ENCODE results near the gene TGFBI.
A peak's percentile ranks its signal among the peaks of the same experiment; 100 is the strongest.

Gene TGFBI

DNA sequence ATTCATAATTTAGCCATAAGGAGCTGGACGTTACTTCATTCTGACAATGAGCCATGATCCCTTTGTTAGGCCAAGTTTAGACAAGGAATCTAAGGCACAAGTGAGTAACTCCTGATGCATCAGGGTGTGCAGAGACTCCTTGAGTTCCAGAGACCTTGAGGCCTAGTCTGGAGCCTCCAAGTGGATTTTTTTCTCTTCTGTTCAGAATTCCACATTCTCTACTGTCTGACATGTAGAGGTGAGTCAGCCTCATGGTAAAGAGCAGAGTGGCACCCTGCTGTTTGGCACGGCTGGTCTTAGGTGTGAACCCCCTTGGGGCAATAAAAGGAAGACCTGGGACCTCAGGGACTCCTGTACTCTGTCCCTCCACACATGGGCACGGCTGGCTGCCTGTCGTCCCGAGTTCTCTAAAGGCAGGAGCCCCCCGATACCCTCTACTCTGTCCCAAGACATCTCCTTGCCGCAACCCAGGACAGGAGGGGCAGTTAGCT lies 22.0 kb upstream of the TGFBI start:
- H3K4me3 ChIP-seq (ENCODE audit: low read length), result no peak overlapping the region
- no peak overlapping the region for H3K9ac ChIP-seq (ENCODE audit: low read length)
- H3K27me3 ChIP-seq (ENCODE audit: control insufficient read depth, insufficient read depth, low read length), result no peaks in the 10 kb centered on the region
- no peaks in the 10 kb centered on the region for H3K36me3 ChIP-seq (ENCODE audit: control insufficient read depth, insufficient read depth, low read length)
- H3K27ac ChIP-seq (ENCODE audit: low read depth, low read length), result no peak overlapping the region
- peaks cover 3% of the 10 kb centered on the region for H3K4me1 ChIP-seq (ENCODE audit: control insufficient read depth, insufficient read depth, low read length)

DNA sequence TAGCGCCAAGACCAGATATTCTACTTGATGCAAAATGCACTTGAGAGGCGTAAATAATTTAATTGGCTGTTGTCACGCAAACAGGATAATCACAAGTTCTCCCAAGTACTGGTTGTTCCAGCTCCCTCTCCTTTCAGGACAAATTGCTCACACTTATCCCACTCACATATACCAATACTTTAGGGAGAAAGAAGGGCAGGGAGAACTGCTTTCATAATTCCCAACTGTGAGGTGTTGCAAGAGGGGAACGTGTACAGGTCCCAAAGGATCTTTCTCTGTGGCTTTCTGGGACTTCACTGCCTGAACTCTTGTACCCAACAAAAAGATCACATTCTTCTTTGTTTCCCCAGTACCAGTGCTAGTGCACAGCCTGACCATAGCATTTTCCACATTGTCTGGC lies 21.5 kb upstream of the TGFBI start:
- Histone ChIP-seq H3K27ac (ENCODE audit: low read depth, low read length) (no peak overlapping the region), H3K4me1 (ENCODE audit: control insufficient read depth, insufficient read depth, low read length) (peaks cover 3% of the 10 kb centered on the region), H3K27me3 (ENCODE audit: control insufficient read depth, insufficient read depth, low read length) (no peaks in the 10 kb centered on the region), H3K9ac (ENCODE audit: low read length) (no peak overlapping the region), H3K36me3 (ENCODE audit: control insufficient read depth, insufficient read depth, low read length) (no peaks in the 10 kb centered on the region), H3K4me3 (ENCODE audit: low read length) (no peak overlapping the region)

DNA sequence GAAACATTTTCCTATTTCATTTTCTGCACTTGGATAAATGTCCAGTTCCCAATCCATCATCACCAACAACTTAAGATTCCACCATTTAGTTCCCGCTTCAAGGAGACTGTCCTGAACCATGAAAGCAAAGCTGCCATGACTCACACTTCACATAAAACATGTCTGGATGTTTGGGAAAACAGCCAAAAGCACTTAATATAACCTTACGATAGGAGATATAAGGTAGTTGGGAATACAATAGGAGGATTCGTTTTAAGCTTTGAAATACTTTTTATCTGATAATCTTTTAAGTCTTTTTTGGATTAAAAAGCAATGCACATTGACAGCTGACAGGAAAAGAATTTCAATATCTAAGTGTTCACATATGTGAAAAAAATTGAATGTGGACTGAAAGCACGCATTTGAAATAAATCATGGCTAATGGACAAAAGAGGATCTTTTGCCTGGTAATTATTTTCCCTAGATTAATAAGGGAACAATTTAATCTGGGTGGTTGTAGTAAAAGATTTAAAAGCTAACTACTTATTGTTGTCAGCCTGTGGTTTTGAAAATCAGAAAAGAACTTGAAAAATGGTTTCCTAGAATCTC lies 17.3 kb upstream of the TGFBI start:
- no peaks in the 10 kb centered on the region for H3K27me3 ChIP-seq (ENCODE audit: control insufficient read depth, insufficient read depth, low read length)
- no peak overlapping the region for H3K9ac ChIP-seq (ENCODE audit: low read length)
- H3K4me3 ChIP-seq (ENCODE audit: low read length), result no peak overlapping the region
- H3K36me3 ChIP-seq (ENCODE audit: control insufficient read depth, insufficient read depth, low read length), result no peaks in the 10 kb centered on the region
- H3K4me1 ChIP-seq (ENCODE audit: control insufficient read depth, insufficient read depth, low read length), result peaks cover 23% of the 10 kb centered on the region
- peak overlapping the region; percentile 6 for H3K27ac ChIP-seq (ENCODE audit: low read depth, low read length)

- Histone ChIP-seq H3K4me1 (ENCODE audit: control insufficient read depth, insufficient read depth, low read length) (peaks cover 25% of the 10 kb centered on the region), H3K27ac (ENCODE audit: low read depth, low read length) (no peak overlapping the region), H3K27me3 (ENCODE audit: control insufficient read depth, insufficient read depth, low read length) (no peaks in the 10 kb centered on the region), H3K4me3 (ENCODE audit: low read length) (no peak overlapping the region), H3K36me3 (ENCODE audit: control insufficient read depth, insufficient read depth, low read length) (no peaks in the 10 kb centered on the region), H3K9ac (ENCODE audit: low read length) (no peak overlapping the region)
Measured at GRCh38 chr5:136012041-136012804, 16.6 kb upstream of the TGFBI start.

DNA sequence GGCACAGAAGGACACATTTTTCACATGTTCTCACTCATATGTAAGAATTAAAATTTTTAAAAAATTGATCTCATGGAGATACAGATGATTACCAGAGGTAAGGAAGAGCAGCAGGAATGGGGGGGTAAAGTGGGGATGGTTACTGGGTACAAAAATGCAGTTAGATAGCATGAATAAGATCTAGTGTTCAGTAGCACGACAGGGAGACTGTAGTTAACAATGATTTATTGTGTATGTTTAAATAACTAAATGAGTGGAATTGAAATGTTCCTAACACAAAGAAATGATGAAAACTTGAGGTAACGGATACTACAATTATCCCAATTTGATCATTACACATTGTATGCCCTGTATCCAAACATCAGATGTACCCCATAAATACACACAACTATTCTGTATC lies 15.2 kb upstream of the TGFBI start:
- no peaks in the 10 kb centered on the region for H3K36me3 ChIP-seq (ENCODE audit: control insufficient read depth, insufficient read depth, low read length)
- no peak overlapping the region for H3K9ac ChIP-seq (ENCODE audit: low read length)
- H3K27ac ChIP-seq (ENCODE audit: low read depth, low read length), result peak overlapping the region; percentile 74
- H3K27me3 ChIP-seq (ENCODE audit: control insufficient read depth, insufficient read depth, low read length), result no peaks in the 10 kb centered on the region
- no peak overlapping the region for H3K4me3 ChIP-seq (ENCODE audit: low read length)
- peaks cover 26% of the 10 kb centered on the region for H3K4me1 ChIP-seq (ENCODE audit: control insufficient read depth, insufficient read depth, low read length)

DNA sequence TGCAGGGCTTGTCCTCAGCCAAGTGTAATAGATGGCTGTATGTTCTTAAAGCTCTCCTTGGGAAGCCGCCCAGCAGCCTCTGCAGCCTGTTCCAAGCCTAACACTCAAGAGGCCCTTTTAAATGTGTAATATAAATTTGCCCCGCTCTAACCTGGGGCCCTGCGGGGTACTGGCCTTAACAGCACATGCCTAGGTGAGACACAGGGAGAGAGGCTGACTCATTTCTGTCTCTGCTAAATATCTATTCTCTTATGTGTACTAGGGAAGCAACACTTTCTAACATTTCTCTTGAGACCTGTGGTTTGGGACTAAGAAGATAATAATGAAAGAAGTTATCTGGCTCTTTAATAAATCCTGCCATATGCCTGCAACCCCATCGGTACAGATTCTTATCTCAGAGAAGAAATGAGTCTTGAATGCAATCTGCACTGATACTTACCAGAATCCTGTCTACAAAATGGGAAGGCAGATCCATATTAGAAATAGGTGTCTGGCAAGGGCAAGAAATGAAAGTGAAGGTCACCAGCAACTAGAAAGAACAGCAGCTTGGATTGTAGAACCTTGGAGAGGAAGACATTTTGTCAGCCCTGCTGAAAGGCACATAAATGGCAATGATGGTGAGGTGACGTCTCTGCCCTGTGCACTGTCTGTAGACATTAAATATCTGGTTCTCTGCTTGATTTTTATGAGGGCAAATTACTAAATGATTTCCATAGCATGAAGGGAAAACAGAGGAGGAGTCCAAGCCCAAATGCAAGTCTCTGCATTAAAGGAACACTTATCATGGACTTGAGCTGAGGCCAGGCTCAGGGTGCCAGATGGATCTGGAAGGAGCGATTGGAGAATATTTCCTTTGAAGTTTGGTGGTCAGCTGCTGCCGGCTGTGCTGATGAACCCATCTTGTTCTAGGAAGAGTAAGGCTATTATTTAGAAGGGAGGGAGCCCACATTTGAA lies 14.5 kb upstream of the TGFBI start:
- Histone ChIP-seq H3K27me3 (ENCODE audit: control insufficient read depth, insufficient read depth, low read length) (no peaks in the 10 kb centered on the region), H3K36me3 (ENCODE audit: control insufficient read depth, insufficient read depth, low read length) (no peaks in the 10 kb centered on the region), H3K4me1 (ENCODE audit: control insufficient read depth, insufficient read depth, low read length) (peaks cover 32% of the 10 kb centered on the region), H3K9ac (ENCODE audit: low read length) (no peak overlapping the region), H3K4me3 (ENCODE audit: low read length) (no peak overlapping the region), H3K27ac (ENCODE audit: low read depth, low read length) (peak overlapping the region; percentile 74)

GRCh38 chr5:136015003-136015375 lies 13.8 kb upstream of the TGFBI start:
- no peaks in the 10 kb centered on the region for H3K27me3 ChIP-seq (ENCODE audit: control insufficient read depth, insufficient read depth, low read length)
- H3K27ac ChIP-seq (ENCODE audit: low read depth, low read length), result peak overlapping the region; percentile 74
- peaks cover 38% of the 10 kb centered on the region for H3K4me1 ChIP-seq (ENCODE audit: control insufficient read depth, insufficient read depth, low read length)
- no peak overlapping the region for H3K4me3 ChIP-seq (ENCODE audit: low read length)
- H3K36me3 ChIP-seq (ENCODE audit: control insufficient read depth, insufficient read depth, low read length), result no peaks in the 10 kb centered on the region
- H3K9ac ChIP-seq (ENCODE audit: low read length), result no peak overlapping the region

- Histone ChIP-seq H3K4me1 (ENCODE audit: control insufficient read depth, insufficient read depth, low read length) (peaks cover 48% of the 10 kb centered on the region), H3K27me3 (ENCODE audit: control insufficient read depth, insufficient read depth, low read length) (no peaks in the 10 kb centered on the region), H3K36me3 (ENCODE audit: control insufficient read depth, insufficient read depth, low read length) (no peaks in the 10 kb centered on the region), H3K9ac (ENCODE audit: low read length) (no peak overlapping the region), H3K27ac (ENCODE audit: low read depth, low read length) (no peak overlapping the region), H3K4me3 (ENCODE audit: low read length) (no peak overlapping the region)
Measured at GRCh38 chr5:136015966-136016650, 12.7 kb upstream of the TGFBI start.

DNA sequence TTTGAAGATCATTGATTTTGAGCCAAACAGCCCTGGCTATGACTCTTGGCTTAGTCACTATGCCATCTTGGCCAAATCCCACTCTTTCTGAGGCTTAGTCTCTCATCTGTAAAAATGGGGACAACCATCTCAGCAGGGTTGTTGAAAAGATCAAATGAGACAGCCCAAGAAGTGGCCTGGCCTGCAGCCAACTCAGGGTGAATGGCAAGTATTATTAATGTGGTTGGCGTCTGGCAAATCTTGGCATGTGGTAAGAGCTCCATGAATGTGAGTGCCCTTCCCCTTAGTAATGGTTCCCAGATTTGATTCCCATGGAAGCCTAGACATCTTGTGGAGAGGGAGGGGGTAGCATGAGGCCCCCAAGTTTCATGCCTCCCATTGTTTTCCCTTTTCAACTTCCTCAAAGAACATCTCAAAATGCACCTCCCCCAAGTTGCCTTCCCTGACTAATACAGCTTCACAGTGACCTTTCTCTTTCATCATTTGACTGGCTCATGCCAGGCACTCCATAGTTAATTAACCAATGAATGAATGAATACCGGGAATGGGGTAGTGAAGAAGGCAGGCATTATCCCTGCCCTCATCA lies 11.8 kb upstream of the TGFBI start:
- Histone ChIP-seq H3K27ac (ENCODE audit: low read depth, low read length) (no peak overlapping the region), H3K27me3 (ENCODE audit: control insufficient read depth, insufficient read depth, low read length) (no peaks in the 10 kb centered on the region), H3K9ac (ENCODE audit: low read length) (no peak overlapping the region), H3K36me3 (ENCODE audit: control insufficient read depth, insufficient read depth, low read length) (no peaks in the 10 kb centered on the region), H3K4me1 (ENCODE audit: control insufficient read depth, insufficient read depth, low read length) (peaks cover 45% of the 10 kb centered on the region), H3K4me3 (ENCODE audit: low read length) (no peak overlapping the region)

- Histone ChIP-seq H3K4me1 (ENCODE audit: control insufficient read depth, insufficient read depth, low read length) (peaks cover 37% of the 10 kb centered on the region), H3K4me3 (ENCODE audit: low read length) (no peak overlapping the region), H3K27ac (ENCODE audit: low read depth, low read length) (peak overlapping the region; percentile 62), H3K9ac (ENCODE audit: low read length) (no peak overlapping the region), H3K27me3 (ENCODE audit: control insufficient read depth, insufficient read depth, low read length) (no peaks in the 10 kb centered on the region), H3K36me3 (ENCODE audit: control insufficient read depth, insufficient read depth, low read length) (no peaks in the 10 kb centered on the region)
Measured at GRCh38 chr5:136018814-136019783, 9.7 kb upstream of the TGFBI start.

- Histone ChIP-seq H3K27ac (ENCODE audit: low read depth, low read length) (peak overlapping the region; percentile 62), H3K4me1 (ENCODE audit: control insufficient read depth, insufficient read depth, low read length) (peaks cover 28% of the 10 kb centered on the region), H3K27me3 (ENCODE audit: control insufficient read depth, insufficient read depth, low read length) (no peaks in the 10 kb centered on the region), H3K36me3 (ENCODE audit: control insufficient read depth, insufficient read depth, low read length) (no peaks in the 10 kb centered on the region), H3K4me3 (ENCODE audit: low read length) (no peak overlapping the region), H3K9ac (ENCODE audit: low read length) (no peak overlapping the region)
Measured at GRCh38 chr5:136020001-136020382, 8.8 kb upstream of the TGFBI start.
